Panc1 (cell line): ENCODE measurements around the gene MSGN1.

ENCODE experiments used
- CTCF ChIP-seq: fragments of 450-650 bp; IDR thresholded peaks from 2 replicates; pipeline ENCODE4 v1.5.1; 2017; ENCODE audit warnings: mild to moderate bottlenecking
- POLR2AphosphoS5 ChIP-seq: IDR thresholded peaks from 2 replicates; pipeline ENCODE4 v1.6.1; 2012; ENCODE audit warnings: mild to moderate bottlenecking, low read depth, low read length, moderate library complexity
- REST ChIP-seq, 2 experiments: IDR thresholded peaks; 2 replicates each; pipeline ENCODE4 v1.6.1; 2011 to 2012; ENCODE audit warnings: low read depth in 2 of 2, control low read depth in 1 of 2, low read length in 1 of 2, mild to moderate bottlenecking in 1 of 2, moderate library complexity in 1 of 2; ENCODE audit not compliant: insufficient read depth in 1 of 2
- SIN3A ChIP-seq: IDR thresholded peaks from 2 replicates; pipeline ENCODE4 v1.6.1; 2012; ENCODE audit warnings: low read depth, mild to moderate bottlenecking, low read length, moderate library complexity, borderline replicate concordance; ENCODE audit not compliant: insufficient read depth

- TF ChIP-seq CTCF (no peak), POLR2AphosphoS5 (no peak), REST (IDR thresholded peaks at IDR 0.05; ENCODE audit: insufficient read depth in 1 of 2, low read depth in 2 of 2, low read length in 1 of 2) (no peak), SIN3A (no peak)
Measured at GRCh38 chr2:17835516-17835915, 19.3 kb downstream of the MSGN1 start.
